GM12878 (cell line): ENCODE results near the gene DCAF7. TPM values are rescaled to one million over a fixed set of nuclear protein-coding genes. Genes with fewer than 3 reads are reported as not detected.
A peak's percentile ranks its signal among the peaks of the same experiment; 100 is the strongest.

ENCODE experiments used
- CEBPB ChIP-seq, 2 experiments: fragments of 150-350 bp in 1 of 2; IDR thresholded peaks; 2 replicates each; pipeline ENCODE4 v1.6.1; 2012 to 2014; ENCODE audit warnings: low read depth in 2 of 2, low read length in 2 of 2, borderline replicate concordance in 1 of 2, inconsistent platforms in 1 of 2
- NRF1 ChIP-seq: conservative IDR thresholded peaks from 2 replicates; pipeline ENCODE4 v1.6.1; 2011; ENCODE audit warnings: mild to moderate bottlenecking, low read depth, low read length, improper control_type of control experiment
- PAX5 ChIP-seq: IDR thresholded peaks from 2 replicates; pipeline ENCODE4 v1.6.1; 2011; ENCODE audit warnings: low read depth, low read length, borderline replicate concordance
- PAX8 ChIP-seq: fragments of 450-650 bp; IDR thresholded peaks from 2 replicates; pipeline ENCODE4 v1.6.1; 2017; ENCODE audit warnings: mild to moderate bottlenecking, moderate library complexity
- POLR2AphosphoS5 ChIP-seq: IDR thresholded peaks from 2 replicates; pipeline ENCODE4 v1.6.1; 2011; ENCODE audit warnings: mild to moderate bottlenecking, low read length, inconsistent platforms
- RUNX3 ChIP-seq: IDR thresholded peaks from 2 replicates; pipeline ENCODE4 v1.6.1; 2012; ENCODE audit warnings: low read length, inconsistent platforms
- STAT3 ChIP-seq: IDR thresholded peaks from 2 replicates; pipeline ENCODE4 v1.6.1; 2011; ENCODE audit warnings: low read depth, low read length, improper control_type of control experiment
- USF1 ChIP-seq: IDR thresholded peaks from 2 replicates; pipeline ENCODE4 v1.6.1; 2011; ENCODE audit warnings: borderline replicate concordance, low read depth, mild to moderate bottlenecking, moderate library complexity, mixed read lengths, low read length; ENCODE audit not compliant: insufficient read depth; ENCODE audit errors: extremely low read length
- ZBTB11 ChIP-seq: fragments of 450-650 bp; formaldehyde crosslinking; IDR thresholded peaks from 2 replicates; pipeline ENCODE4 v1.5.0; 2022; ENCODE audit warnings: mild to moderate bottlenecking, missing genetic modification characterization
- polyA plus RNA-seq, 11 experiments: library from polyadenylated mRNA; depleted of rRNA in 4 of 11; unstranded in 6 of 11; stranded (reverse) in 5 of 11; fragments of >200 nt; fragmentation: Nextera tagmentation in 4 of 11; fragmentation: Illumina TruSeq in 1 of 11; extraction: Ambion mirVana in 4 of 11; extraction: Trizol in 1 of 11; gene quantifications; 1 replicate in 1 of 11; 2 replicates in 10 of 11; pipeline versions ENCODE4 v1.2.1 to v1.2.3, GENCODE V29; 2011 to 2016; ENCODE audit warnings: inconsistent platforms in 2 of 11, missing spikeins in 2 of 11, low read depth in 1 of 11
- total RNA-seq, 4 experiments: library from RNA; depleted of rRNA in 3 of 4; stranded (reverse); fragments of >200 nt in 3 of 4; fragmentation: Illumina TruSeq in 1 of 4; extraction: Trizol in 1 of 4; gene quantifications; 2 replicates each; pipeline versions ENCODE4 v1.2.1 to v1.2.3, GENCODE V29; 2013 to 2021
- TF ChIP-seq, protein P1 (sequence below): fragments of 450-650 bp; IDR thresholded peaks from 2 replicates; pipeline ENCODE4 v1.6.1; 2017; ENCODE audit warnings: mild to moderate bottlenecking, moderate library complexity
- TF ChIP-seq, protein P2 (sequence below): fragments of 450-650 bp; IDR thresholded peaks from 2 replicates; pipeline ENCODE4 v1.6.1; 2017; ENCODE audit warnings: antibody characterized with exemption, mild to moderate bottlenecking, moderate library complexity

The DCAF7 gene
- total and polyA plus RNA-seq, 10 of the 15 experiments (the other 5 are each of a cell fraction or from before 2014, with no cell fraction given), result 27.0 to 103 (median 54.5) TPM

DNA sequence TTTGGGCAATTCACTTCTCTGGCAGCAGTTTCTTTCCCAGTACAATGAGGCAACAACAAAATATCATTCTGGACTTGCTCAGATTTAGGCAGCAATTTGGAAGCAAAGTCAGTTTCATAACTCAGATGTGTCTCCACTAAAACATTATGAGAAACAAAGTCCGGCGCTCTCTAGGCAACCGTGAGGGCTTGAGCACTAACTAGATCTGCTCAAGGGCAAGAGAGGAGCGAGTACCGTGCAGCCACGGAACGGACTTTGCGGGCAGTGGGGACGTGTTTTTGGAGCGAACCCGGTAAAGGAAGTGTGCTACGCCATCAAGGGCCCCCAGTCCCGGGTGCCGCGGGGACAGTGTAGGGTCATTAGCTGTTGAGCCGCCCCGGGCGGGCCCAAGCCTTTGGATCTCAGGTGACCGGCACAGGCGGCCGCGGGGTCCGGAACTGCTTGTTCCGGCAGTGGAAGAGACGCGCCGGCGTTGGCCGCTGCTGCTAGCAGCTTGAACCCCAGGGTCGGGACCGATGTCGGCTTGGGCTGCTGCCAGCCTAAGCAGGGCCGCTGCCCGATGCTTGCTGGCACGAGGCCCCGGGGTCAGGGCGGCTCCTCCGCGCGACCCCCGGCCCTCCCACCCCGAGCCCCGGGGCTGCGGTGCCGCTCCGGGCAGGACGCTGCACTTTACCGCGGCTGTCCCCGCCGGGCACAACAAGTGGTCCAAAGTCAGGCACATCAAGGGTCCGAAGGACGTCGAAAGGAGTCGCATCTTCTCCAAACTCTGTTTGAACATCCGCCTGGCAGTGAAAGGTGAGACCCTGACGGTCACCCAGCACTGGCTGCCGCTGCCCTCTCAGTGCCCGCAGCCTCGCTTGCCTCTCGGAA is 50.5 kb downstream of the DCAF7 start, which contains the start of gene TACO1 (continued):
- TF ChIP-seq, protein P1, sequence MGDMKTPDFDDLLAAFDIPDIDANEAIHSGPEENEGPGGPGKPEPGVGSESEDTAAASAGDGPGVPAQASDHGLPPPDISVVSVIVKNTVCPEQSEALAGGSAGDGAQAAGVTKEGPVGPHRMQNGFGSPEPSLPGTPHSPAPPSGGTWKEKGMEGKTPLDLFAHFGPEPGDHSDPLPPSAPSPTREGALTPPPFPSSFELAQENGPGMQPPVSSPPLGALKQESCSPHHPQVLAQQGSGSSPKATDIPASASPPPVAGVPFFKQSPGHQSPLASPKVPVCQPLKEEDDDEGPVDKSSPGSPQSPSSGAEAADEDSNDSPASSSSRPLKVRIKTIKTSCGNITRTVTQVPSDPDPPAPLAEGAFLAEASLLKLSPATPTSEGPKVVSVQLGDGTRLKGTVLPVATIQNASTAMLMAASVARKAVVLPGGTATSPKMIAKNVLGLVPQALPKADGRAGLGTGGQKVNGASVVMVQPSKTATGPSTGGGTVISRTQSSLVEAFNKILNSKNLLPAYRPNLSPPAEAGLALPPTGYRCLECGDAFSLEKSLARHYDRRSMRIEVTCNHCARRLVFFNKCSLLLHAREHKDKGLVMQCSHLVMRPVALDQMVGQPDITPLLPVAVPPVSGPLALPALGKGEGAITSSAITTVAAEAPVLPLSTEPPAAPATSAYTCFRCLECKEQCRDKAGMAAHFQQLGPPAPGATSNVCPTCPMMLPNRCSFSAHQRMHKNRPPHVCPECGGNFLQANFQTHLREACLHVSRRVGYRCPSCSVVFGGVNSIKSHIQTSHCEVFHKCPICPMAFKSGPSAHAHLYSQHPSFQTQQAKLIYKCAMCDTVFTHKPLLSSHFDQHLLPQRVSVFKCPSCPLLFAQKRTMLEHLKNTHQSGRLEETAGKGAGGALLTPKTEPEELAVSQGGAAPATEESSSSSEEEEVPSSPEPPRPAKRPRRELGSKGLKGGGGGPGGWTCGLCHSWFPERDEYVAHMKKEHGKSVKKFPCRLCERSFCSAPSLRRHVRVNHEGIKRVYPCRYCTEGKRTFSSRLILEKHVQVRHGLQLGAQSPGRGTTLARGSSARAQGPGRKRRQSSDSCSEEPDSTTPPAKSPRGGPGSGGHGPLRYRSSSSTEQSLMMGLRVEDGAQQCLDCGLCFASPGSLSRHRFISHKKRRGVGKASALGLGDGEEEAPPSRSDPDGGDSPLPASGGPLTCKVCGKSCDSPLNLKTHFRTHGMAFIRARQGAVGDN, result peak; percentile 54; the same call in 1 of the 2 replicates
- TF ChIP-seq RUNX3, result peak; percentile 83
- no peak for TF ChIP-seq PAX8
- TF ChIP-seq, protein P2, sequence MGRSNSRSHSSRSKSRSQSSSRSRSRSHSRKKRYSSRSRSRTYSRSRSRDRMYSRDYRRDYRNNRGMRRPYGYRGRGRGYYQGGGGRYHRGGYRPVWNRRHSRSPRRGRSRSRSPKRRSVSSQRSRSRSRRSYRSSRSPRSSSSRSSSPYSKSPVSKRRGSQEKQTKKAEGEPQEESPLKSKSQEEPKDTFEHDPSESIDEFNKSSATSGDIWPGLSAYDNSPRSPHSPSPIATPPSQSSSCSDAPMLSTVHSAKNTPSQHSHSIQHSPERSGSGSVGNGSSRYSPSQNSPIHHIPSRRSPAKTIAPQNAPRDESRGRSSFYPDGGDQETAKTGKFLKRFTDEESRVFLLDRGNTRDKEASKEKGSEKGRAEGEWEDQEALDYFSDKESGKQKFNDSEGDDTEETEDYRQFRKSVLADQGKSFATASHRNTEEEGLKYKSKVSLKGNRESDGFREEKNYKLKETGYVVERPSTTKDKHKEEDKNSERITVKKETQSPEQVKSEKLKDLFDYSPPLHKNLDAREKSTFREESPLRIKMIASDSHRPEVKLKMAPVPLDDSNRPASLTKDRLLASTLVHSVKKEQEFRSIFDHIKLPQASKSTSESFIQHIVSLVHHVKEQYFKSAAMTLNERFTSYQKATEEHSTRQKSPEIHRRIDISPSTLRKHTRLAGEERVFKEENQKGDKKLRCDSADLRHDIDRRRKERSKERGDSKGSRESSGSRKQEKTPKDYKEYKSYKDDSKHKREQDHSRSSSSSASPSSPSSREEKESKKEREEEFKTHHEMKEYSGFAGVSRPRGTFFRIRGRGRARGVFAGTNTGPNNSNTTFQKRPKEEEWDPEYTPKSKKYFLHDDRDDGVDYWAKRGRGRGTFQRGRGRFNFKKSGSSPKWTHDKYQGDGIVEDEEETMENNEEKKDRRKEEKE, result no peak
- TF ChIP-seq PAX5, result peak; percentile 75
- TF ChIP-seq USF1, result peak; percentile 11
- TF ChIP-seq STAT3, result no peak
- no peak for TF ChIP-seq NRF1
- no peak for TF ChIP-seq CEBPB (IDR thresholded peaks at IDR 0.05; ENCODE audit: borderline replicate concordance in 1 of 2, low read depth in 2 of 2, low read length in 2 of 2)
- TF ChIP-seq ZBTB11 (CRISPR knock-in tag), result peak; percentile 98
- peak; percentile 85 for TF ChIP-seq POLR2AphosphoS5
